ENCODE results near the gene GABBR1.

GABBR1 gene

GRCh38 chr6:29561606-29562181 lies 71.3 kb downstream of the GABBR1 start:
- no peak for DNase-seq

GRCh38 chr6:29561091-29561490 lies 71.9 kb downstream of the GABBR1 start:
- no peak for DNase-seq

DNA sequence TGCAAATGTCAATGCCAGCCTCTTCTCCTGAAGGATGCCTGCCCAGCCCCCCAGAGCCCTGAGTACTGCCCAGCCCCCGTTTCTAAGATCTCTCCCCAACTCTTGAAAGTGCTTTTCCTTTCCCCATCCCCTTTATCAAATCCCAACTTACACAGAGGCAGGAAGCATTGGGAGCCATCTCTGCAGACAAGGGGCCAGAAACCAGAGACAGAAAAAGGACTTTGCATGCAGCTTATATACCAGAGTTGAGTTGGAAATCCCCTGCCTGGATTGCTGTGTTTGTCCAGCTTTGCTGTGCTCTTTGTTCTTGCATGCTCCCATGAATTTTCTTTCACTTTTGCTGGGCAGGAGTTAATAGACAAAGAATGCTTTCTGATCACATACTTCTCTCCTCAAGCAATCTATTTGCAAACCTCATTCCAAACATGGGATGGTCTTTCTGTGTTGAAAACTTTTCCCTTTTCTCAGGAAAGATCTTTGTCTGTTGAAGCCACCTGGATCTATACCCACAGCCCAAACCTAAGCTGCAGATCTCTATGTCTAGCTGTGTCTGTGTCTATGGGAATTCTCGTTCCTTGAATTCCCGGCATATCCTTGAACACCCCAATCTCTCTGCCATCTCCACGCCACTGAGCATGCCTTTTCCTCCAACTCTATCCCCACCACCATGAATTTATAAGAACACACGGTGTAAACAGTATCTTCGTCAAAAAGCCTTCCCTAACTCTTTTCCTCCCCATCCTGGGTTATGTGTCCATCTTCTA lies 73.3 kb downstream of the GABBR1 start, which contains the start of gene UBD:
UBD (minus strand) TSS at position 209 of the 764 bp plus-strand sequence; CDS start at position 178, 31 bp downstream.
- no peak for DNase-seq

DNA sequence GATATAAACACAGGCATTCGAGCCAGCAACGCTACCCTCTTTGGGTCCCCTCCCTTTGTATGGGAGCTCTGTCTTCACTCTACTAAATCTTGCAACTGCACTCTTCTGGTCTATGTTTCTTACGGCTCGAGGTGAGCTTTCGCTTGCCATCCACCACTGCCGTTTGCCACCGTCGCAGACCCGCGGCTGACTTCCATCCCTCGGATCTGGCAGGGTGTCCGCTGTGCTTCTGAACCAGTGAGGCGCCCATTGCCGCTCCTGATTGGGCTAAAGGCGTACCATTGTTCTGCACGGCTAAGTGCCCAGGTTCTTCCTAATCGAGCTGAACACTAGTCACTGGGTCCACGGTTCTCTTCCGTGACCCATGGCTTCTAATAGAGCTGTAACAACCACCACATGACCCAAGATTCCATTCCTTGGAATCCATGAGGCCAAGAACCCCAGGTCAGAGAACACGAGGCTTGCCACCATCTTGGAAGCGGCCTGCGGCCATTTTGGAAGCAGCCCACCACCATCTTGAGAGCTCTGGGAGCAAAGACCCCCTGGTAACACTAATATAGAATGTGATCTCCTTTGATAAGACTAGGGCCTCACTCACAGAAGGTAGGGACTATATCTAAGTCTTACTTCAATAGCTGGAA lies 74.4 kb downstream of the GABBR1 start:
- no peak for DNase-seq

DNA sequence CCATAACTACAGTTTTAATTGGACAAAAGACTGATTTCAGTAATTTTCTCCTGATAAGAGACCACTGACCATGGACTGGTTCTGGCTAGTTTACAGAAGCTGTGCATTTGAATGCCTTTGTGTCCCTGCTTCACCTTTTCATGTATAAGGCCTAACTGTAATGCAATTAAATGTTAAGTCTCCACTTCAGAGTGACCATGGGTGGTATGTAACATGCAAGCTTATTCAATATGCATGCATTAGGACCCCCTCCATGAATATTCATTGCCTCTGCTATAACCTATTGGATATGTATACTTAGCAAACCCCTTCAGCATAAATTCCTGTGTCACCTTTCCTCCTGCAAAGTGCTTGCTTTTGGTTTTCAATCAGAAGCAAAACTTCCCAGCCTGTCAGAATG lies 75.7 kb downstream of the GABBR1 start:
- DNase-seq: no peak

DNA sequence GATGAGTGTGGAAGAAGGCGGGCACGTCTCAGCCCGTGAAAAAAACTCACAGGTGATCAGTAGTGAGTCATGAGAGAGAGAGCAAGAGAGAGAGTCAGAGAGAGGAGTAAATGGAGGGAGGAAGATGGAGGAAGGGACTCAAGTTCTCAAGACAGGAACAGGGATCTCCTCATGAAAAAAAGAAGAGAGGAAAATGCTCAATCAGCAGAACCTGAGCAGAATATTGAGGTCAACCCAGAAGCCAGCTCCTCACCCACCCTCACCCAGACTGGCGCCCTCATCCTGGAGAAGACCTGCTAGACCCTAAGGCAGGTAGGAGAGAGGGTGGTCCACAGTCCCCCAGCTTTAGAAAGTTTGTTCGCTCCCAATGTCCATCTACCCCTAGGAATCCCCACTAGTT lies 78.2 kb downstream of the GABBR1 start:
- DNase-seq: no peak

- DNase-seq: no peak
Measured at GRCh38 chr6:29553268-29554057, 79.5 kb downstream of the GABBR1 start.

DNA sequence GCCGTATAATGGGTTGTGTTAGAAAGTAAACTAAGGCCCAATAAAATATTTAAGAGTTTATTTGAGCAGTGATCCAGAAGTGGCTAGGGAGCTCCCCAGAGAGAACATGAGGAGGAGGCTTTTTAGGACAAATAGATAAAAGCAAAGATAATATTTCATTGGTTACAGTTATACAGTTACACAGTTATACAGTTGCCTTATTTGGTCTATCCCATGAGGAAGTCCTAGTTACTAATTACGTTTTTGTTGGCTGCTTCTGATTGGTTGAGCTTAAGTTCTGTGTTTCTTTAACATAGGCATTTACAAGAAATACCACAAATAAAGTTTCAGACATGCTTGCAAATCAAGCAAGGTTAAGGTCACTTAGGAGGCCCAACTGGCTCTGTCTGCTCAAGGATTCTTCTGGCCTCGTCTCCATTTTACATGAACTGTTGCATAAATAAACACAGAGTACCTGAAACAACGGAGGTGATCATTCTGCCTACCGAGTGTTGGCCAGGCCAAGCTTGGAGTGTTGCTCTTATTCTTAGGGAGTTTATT lies 80.4 kb downstream of the GABBR1 start:
- DNase-seq: peak; percentile 8

DNA sequence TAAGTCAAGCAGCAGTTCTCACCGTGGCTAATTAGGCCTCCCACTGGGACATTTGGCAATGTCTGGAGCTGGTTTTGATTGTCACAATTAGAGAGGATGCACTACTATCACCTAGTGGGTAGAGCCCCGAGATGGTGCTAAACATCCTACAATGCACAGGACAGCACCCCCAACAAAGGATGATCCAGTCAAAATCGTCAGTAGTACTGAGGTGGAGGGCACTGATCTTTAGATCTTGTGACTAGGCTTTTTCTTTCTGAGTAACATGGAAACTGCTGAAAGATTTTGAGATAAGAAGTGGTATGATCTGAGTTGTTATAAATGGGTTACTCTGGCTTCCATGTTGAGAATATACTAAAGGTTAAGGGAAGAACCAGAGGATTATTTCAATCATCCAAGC lies 85.4 kb downstream of the GABBR1 start:
- DNase-seq: no peak

GRCh38 chr6:29537714-29538403 lies 95.1 kb downstream of the GABBR1 start:
- DNase-seq: no peak

DNA sequence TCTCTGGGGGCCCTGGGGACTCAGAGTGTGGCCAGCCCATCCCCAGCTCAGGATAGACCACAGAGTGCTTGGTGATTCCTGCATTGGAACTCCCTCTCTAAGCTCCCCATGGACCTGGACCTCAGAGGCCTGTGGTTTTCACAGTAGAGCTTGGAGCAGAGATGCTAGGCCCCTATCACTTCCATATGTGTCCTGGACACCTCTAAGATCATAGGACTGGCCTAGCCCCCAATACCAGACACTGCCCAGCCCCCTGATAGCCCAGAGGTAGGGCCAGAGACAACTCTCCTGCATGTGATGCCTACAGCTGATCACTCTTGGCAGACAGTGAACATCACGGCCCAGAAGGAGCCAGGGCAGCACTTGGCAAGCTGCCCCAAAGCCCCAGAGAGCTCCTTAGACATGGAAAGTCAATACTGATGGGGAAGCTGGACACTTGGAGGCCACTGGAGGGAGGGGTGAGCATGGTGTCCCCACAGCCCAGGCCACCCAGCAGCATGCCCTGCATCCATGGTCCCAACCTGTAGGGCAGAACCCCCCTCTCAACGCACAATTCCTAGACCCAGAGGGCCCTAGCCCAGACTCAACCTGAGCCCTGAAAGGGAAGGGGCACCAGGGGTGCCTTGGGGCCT lies 100.5 kb downstream of the GABBR1 start:
- DNase-seq: no peak

DNA sequence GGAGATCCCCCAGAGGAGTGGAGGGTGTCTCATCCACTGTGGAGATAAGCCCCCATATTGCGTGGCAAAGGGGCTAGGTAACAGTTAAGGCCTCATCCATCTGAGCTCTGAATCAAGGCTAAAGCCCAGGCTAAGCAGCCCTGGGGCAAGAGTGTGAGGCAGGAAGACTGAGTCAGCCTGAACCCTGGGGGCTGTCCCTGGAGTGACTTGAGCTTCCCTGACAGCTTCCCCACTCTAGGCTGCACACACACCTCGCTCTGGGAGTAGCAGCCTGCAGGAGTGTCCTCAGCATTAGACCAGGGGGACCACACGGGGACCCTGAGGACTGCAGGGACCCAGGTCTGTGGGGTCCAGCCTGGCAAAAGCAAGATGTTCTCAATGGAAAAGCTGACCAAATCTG lies 101.3 kb downstream of the GABBR1 start:
- no peak for DNase-seq

- no peak for DNase-seq
Measured at GRCh38 chr6:29530671-29531310, 102.2 kb downstream of the GABBR1 start.

- DNase-seq: no peak
Measured at GRCh38 chr6:29529956-29530355, 103.0 kb downstream of the GABBR1 start.

DNA sequence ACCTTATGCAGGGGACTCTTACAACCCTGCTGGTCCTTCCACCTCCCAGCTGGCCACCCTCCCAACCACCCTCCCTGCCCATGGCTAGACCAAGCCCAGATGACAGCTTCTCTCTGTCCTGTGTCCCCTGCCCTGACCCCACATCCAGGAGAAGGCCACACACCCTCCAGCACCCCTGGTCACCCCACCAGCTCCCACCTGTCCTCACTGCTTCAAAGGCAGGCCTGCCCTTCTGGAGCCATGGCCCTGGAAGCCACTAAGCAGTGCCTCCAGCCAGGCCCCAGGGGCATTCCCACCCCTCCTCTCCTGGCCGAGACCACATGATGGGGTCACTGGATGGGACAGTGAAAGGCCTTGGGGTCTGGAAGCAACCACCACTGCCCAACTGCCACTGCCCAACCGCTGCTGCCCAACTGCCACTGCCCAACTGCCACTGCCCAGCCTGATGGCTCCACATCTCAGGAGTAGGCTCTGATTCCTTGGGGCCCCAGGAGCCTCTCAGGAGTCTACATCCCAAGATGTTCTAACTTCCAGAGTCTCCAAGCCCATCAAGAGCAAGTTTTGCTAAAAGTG lies 103.9 kb downstream of the GABBR1 start:
- no peak for DNase-seq

- no peak for DNase-seq
Measured at GRCh38 chr6:29528300-29528931, 104.6 kb downstream of the GABBR1 start.

DNA sequence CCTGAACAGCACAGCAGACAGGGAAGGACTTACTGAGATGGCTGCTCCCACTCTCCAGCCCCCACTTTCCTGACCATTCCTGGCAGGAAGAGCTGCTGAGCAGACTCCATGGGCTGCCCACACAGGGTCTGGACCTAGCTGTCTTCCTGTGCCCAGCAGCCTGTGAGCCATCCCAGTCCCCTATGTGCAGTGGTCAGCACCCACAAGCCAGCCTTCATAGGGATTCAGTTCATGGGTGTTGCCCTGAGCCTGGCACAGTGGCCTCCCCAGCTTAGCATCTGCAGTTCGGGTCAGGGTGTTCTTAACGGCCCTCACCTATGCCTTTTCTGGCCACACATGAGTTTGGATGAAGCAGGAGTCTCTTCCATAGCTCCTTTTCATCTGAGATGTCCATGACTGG lies 105.4 kb downstream of the GABBR1 start:
- no peak for DNase-seq

GRCh38 chr6:29527126-29527525 lies 105.9 kb downstream of the GABBR1 start:
- DNase-seq: no peak

DNA sequence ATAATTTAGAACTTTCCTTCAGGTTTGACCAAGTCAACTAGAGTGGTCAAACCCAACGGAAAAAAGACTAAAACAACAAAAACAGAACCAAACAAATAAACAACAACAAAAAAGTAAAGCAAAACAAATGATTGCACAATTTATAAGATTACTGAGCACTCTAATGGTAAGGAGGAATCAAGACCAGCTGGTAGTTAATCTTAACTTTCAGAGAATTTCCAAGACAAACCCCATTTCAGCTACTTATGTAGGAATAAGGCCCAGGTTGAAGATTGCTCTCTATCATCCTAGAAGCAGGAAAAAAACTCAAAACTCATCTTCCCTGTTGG lies 107.7 kb downstream of the GABBR1 start:
- DNase-seq: no peak

DNA sequence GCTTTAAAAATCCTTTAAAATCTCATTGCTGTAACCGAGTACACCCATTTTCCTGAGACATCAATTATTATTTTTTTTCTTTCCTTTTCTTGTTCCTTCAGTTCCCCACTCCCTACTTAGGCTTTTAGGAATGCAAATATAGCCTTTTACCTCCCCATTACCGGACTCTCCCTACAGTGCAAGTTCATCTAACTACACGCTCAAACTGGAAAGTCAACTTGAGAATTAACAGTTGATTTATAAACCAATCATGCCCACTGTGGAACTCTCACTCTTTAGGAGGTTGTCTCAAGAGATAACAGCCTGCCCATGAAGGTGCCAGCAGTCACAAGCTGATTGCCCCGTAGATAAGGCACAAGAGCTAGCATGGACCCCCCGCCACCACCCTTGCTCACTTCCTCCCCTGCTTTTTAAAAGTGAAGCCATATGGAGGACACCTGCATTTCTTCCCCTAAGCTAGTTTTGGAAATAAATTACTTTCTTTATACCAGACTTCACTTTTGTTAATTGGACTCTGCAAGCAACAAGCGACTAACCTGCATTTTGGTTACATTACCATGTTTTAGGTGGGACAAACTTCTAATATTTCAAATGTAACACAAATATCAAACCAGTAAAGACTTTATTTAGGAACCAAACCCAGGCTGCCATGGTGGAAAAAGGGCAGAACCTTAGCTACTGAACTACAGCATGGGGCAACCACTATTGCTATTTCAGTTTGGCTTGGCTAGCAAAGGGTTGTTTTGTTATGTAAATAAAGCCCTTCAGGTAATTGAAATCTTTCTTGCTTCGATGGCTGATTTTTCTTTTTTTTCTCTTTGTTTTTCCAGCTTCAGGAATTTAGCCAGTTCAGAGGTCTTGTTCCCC lies 108.3 kb downstream of the GABBR1 start:
- DNase-seq: no peak

All from NCI-H82 (cell line).